Tibial nerve (tissue), 4 donors: Measurements from ENCODE around the gene SNCAIP. TPM values are rescaled to one million over a fixed set of nuclear protein-coding genes. Genes with fewer than 3 reads are reported as not detected.

Experiments used
- DNase-seq, 2 donors: peaks; one replicate each; pipeline ENCODE4 v3.0.0-alpha.2; 2019; ENCODE audit warnings: low spot score in 2 of 2
- H3K27ac ChIP-seq, 4 donors: fragments of 200-600 bp; sonication (generic) in 3 of 4; one replicate each; pipeline ENCODE4 v1.5.1; 2017 to 2019; ENCODE audit warnings: mild to moderate bottlenecking in 1 of 4
- H3K27me3 ChIP-seq, 2 donors: fragments of 200-600 bp; sonication (generic) in 1 of 2; one replicate each; pipeline versions ENCODE4 v1.5.1 to v1.6.0; 2017 to 2019
- H3K36me3 ChIP-seq, 3 donors: fragments of 200-600 bp; sonication (generic); one replicate each; pipeline ENCODE4 v1.5.1; 2018 to 2019
- H3K4me1 ChIP-seq, 4 donors: fragments of 200-600 bp; sonication (generic) in 3 of 4; one replicate each; pipeline ENCODE4 v1.5.1; 2017 to 2019
- H3K4me3 ChIP-seq, 4 donors: fragments of 200-600 bp; sonication (generic) in 3 of 4; one replicate each; pipeline ENCODE4 v1.5.1; 2017 to 2019; ENCODE audit warnings: mild to moderate bottlenecking in 1 of 4, moderate library complexity in 1 of 4
- H3K9me3 ChIP-seq, 4 donors: fragments of 200-600 bp; sonication (generic) in 3 of 4; one replicate each; pipeline ENCODE4 v1.5.1; 2017 to 2019
- CTCF ChIP-seq, 5 experiments: fragments of 200-600 bp in 3 of 5; fragments of 450-650 bp in 2 of 5; sonication (generic) in 3 of 5; IDR thresholded peaks; one replicate each; pipeline ENCODE4 v1.5.1; 2016 to 2019; ENCODE audit warnings: antibody characterized with exemption in 5 of 5, mild to moderate bottlenecking in 3 of 5, moderate library complexity in 2 of 5
- EP300 ChIP-seq, 2 donors: sonication (generic); formaldehyde crosslinking; IDR thresholded peaks; one replicate each; pipeline ENCODE4 v1.6.1; 2017; ENCODE audit warnings: antibody characterized with exemption in 2 of 2, mild to moderate bottlenecking in 1 of 2
- POLR2A ChIP-seq, 2 donors: fragments of 450-650 bp; IDR thresholded peaks; one replicate each; pipeline ENCODE4 v1.6.1; 2017; ENCODE audit warnings: antibody characterized with exemption in 2 of 2, mild to moderate bottlenecking in 2 of 2, moderate library complexity in 2 of 2
- WGBS, 2 donors: methylation state at CpG; one replicate each; pipeline ENCODE4 v1.1.5; 2018; 5-methylcytosine and 5-hydroxymethylcytosine counted together
- total RNA-seq, 4 donors: library from RNA; depleted of rRNA; stranded (reverse); fragments of >200 nt; gene quantifications; one replicate each; pipeline ENCODE4 v1.1.0, GENCODE V29; 2016

The SNCAIP gene
- total RNA-seq, 4 donors from 2014 or later: 4.6 to 18.6 (median 6.4) TPM

DNA sequence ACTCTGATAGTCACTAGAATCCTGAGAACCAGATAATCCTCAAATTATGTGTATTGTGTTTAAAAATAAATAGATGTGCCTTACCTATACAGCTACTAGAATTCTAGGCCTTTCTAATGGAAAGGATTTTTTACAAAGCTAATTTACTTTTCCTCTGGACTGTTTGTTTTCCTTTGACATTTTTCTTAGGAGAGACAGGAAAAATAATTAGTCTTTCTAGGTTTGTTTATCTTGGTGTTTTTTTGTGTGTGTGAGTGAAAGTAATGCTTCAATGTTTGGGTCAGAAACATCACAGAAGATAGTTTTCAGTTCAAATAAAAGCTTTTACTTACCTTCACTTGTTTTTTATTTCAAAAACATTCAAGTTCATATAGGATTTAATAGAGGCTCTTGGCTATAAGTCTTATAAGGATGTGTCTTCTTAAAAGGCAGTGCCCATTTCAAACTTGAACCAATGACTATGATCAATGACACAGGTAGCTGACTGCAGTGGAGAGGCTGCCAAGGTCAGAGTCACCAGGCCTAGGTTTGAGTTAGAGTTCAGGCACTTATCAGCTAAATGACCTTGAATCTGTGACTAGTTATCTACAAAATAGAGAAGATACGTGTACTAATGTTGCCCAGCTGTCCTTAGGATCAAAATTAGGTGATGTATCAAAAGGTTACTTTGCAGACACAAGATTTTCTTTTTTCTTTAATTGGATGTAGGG, 92.8 kb downstream of the SNCAIP start:
- Histone ChIP-seq H3K4me1 (no peaks in the 10 kb centered on the region), H3K36me3 (no peaks in the 10 kb centered on the region), H3K27me3 (no peaks in the 10 kb centered on the region), H3K27ac (no peak overlapping the region), H3K4me3 (no peak overlapping the region), H3K9me3 (no peaks in the 10 kb centered on the region)
- 86 to 95% methylated on average over 1 of the region's 1 CpG for WGBS, 2 donors
- TF ChIP-seq EP300 (IDR thresholded peaks at IDR 0.05) (no peak), CTCF (IDR thresholded peaks at IDR 0.05) (no peak), POLR2A (IDR thresholded peaks at IDR 0.05) (no peak)
- DNase-seq: no peak

- Histone ChIP-seq H3K4me3 (no peak overlapping the region), H3K27ac (no peak overlapping the region), H3K9me3 (no peaks in the 10 kb centered on the region), H3K27me3 (no peaks in the 10 kb centered on the region), H3K36me3 (no peaks in the 10 kb centered on the region), H3K4me1 (no peaks in the 10 kb centered on the region)
- WGBS, 2 donors: 86 to 91% methylated on average over 3 of the region's 3 CpGs
- TF ChIP-seq EP300 (IDR thresholded peaks at IDR 0.05) (no peak), CTCF (IDR thresholded peaks at IDR 0.05) (no peak), POLR2A (IDR thresholded peaks at IDR 0.05) (no peak)
- no peak for DNase-seq
Measured at GRCh38 chr5:122405751-122406150, 93.7 kb downstream of the SNCAIP start.

DNA sequence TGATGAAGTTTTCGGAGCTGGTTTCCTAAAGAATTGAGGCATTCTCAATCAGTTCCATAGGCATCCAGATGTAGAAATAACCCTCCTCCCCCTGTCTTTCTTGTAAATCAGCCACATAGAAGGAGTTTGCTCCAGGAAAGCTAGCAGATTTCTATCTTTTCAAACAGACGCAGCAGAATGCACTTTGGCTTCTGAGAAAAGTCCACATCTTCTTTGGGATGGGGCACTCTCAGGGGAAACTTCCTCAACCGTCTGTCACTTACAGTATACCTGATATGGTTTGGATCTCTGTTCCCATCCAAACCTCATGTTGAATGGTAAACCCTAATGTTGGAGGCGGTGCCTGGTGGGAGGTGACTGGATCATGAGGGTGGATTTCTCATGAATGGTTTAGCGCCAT, 94.1 kb downstream of the SNCAIP start:
- WGBS, 2 donors: 97 to 99% methylated on average over 5 of the region's 5 CpGs
- Histone ChIP-seq H3K9me3 (no peaks in the 10 kb centered on the region), H3K27me3 (no peaks in the 10 kb centered on the region)

GRCh38 chr5:122408592-122409224, 96.7 kb downstream of the SNCAIP start:
- DNase-seq: no peak
- no peaks in the 10 kb centered on the region for H3K9me3 ChIP-seq
- H3K27me3 ChIP-seq: no peaks in the 10 kb centered on the region
- H3K4me3 ChIP-seq: no peak overlapping the region
- no peaks in the 10 kb centered on the region for H3K36me3 ChIP-seq
- H3K27ac ChIP-seq: no peak overlapping the region
- no peaks in the 10 kb centered on the region for H3K4me1 ChIP-seq
- TF ChIP-seq EP300 (IDR thresholded peaks at IDR 0.05) (no peak), POLR2A (IDR thresholded peaks at IDR 0.05) (no peak), CTCF (IDR thresholded peaks at IDR 0.05) (no peak)
- 72 to 74% methylated on average over 1 of the region's 1 CpG for WGBS, 2 donors

More for the DNA sequence above, 94.1 kb downstream of the SNCAIP start:
- TF ChIP-seq POLR2A (IDR thresholded peaks at IDR 0.05) (no peak), CTCF (IDR thresholded peaks at IDR 0.05) (no peak), EP300 (IDR thresholded peaks at IDR 0.05) (no peak)
- Histone ChIP-seq H3K4me1 (no peaks in the 10 kb centered on the region), H3K4me3 (no peak overlapping the region), H3K36me3 (no peaks in the 10 kb centered on the region), H3K27ac (no peak overlapping the region)
- DNase-seq: no peak

DNA sequence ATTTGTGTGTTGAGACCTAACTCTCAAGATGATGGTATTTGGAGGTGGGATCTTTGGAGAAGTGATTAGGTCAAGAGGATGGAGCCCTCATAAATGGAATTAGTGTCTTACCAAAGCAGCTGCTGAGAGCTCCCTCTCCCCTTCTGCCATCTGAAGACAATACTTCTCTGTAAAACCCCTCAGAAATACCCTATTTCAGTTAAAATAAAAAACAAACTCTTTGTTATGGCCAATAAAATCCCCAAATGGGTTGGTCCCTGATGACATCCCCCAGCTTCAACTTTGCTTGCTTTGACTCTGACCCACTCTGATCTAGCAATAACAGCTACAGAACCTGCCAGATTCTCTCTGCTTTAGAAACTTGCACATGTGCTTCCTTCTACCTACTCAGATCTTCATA, 100.9 kb downstream of the SNCAIP start:
- no peak for DNase-seq
- Histone ChIP-seq H3K27me3 (no peaks in the 10 kb centered on the region), H3K27ac (no peak overlapping the region), H3K9me3 (no peaks in the 10 kb centered on the region), H3K4me1 (no peaks in the 10 kb centered on the region), H3K36me3 (no peaks in the 10 kb centered on the region), H3K4me3 (no peak overlapping the region)
- no peak for TF ChIP-seq CTCF (IDR thresholded peaks at IDR 0.05)
- TF ChIP-seq POLR2A (IDR thresholded peaks at IDR 0.05): no peak
- TF ChIP-seq EP300 (IDR thresholded peaks at IDR 0.05): no peak
